Fibroblast of lung (primary cell): ENCODE measurements around the gene SPRR2A. TPM values are rescaled to one million over a fixed set of nuclear protein-coding genes. Genes with fewer than 3 reads are reported as not detected.

Source experiments
- DNase-seq, 2 donors: peaks; one replicate each; pipeline versions ENCODE4 v3.0.0 to v3.0.0-alpha.2; 2010; ENCODE audit warnings: low read depth in 2 of 2
- H2AFZ ChIP-seq: 2 replicates; pipeline ENCODE4 v1.5.1; 2012; ENCODE audit warnings: low read length, control low read depth, inconsistent platforms
- H3K27ac ChIP-seq: 2 replicates; pipeline ENCODE4 v1.5.1; 2011; ENCODE audit warnings: low read length, control low read depth; ENCODE audit not compliant: insufficient read depth
- H3K27me3 ChIP-seq: 2 replicates; pipeline ENCODE4 v1.5.1; 2011; ENCODE audit warnings: mild to moderate bottlenecking, low read length; ENCODE audit not compliant: control insufficient read depth, insufficient read depth
- H3K36me3 ChIP-seq: 2 replicates; pipeline ENCODE4 v1.5.1; 2011; ENCODE audit warnings: low read length; ENCODE audit not compliant: control insufficient read depth, insufficient read depth
- H3K4me1 ChIP-seq: 2 replicates; pipeline ENCODE4 v1.5.1; 2011; ENCODE audit warnings: low read length; ENCODE audit not compliant: control insufficient read depth, insufficient read depth; ENCODE audit errors: extremely low read depth
- H3K4me2 ChIP-seq: 2 replicates; pipeline ENCODE4 v1.5.1; 2011; ENCODE audit warnings: low read length, control low read depth; ENCODE audit not compliant: insufficient read depth; ENCODE audit errors: extremely low read depth
- H3K4me3 ChIP-seq, 4 experiments: fragments of 200-600 bp in 1 of 4; sonication (generic) in 1 of 4; replicated peaks in 1 of 4; 2 replicates each; pipeline ENCODE4 v1.5.1; 2011 to 2016; ENCODE audit warnings: low read length in 4 of 4, low read depth in 3 of 4, mild to moderate bottlenecking in 3 of 4, control low read depth in 2 of 4, inconsistent platforms in 1 of 4, mixed read lengths in 1 of 4; ENCODE audit not compliant: insufficient read depth in 1 of 4; ENCODE audit errors: control extremely low read depth in 1 of 4
- H3K79me2 ChIP-seq: 2 replicates; pipeline ENCODE4 v1.5.1; 2012; ENCODE audit warnings: mild to moderate bottlenecking, low read length, inconsistent platforms; ENCODE audit not compliant: control insufficient read depth, insufficient read depth
- H3K9ac ChIP-seq: 2 replicates; pipeline ENCODE4 v1.5.1; 2011; ENCODE audit warnings: mild to moderate bottlenecking, low read length, control low read depth; ENCODE audit not compliant: insufficient read depth
- H3K9me3 ChIP-seq: 2 replicates; pipeline ENCODE4 v1.5.1; 2012; ENCODE audit warnings: low read depth, low read length; ENCODE audit not compliant: control insufficient read depth, insufficient read depth
- H4K20me1 ChIP-seq: 2 replicates; pipeline ENCODE4 v1.5.1; 2011; ENCODE audit warnings: low read length; ENCODE audit not compliant: control insufficient read depth, insufficient read depth; ENCODE audit errors: extremely low read depth
- EZH2 ChIP-seq: IDR thresholded peaks from 2 replicates; pipeline ENCODE4 v1.5.1; 2012; ENCODE audit warnings: low read length, control low read depth, mild to moderate bottlenecking; ENCODE audit errors: missing control alignments
- polyA plus RNA-seq, 2 donors: library from polyadenylated mRNA; depleted of rRNA in 1 of 2; stranded (reverse) in 1 of 2; unstranded in 1 of 2; fragments of >200 nt; gene quantifications; 2 replicates each; pipeline ENCODE4 v1.2.1, GENCODE V29; 2011 to 2012; ENCODE audit warnings: missing spikeins in 1 of 2
- total RNA-seq: library from RNA; depleted of rRNA; stranded (reverse); fragments of >200 nt; gene quantifications from 2 replicates; pipeline ENCODE4 v1.2.1, GENCODE V29; 2014
- TF ChIP-seq, protein P1 (sequence below), 2 donors: IDR thresholded peaks in 1 of 2; conservative IDR thresholded peaks in 1 of 2; 1 replicate in 1 of 2; 2 replicates in 1 of 2; pipeline ENCODE4 v1.5.1; 2011 to 2012; ENCODE audit warnings: low read length in 2 of 2, control low read depth in 1 of 2, inconsistent platforms in 1 of 2, low read depth in 1 of 2, mild to moderate bottlenecking in 1 of 2

The SPRR2A gene
- total and polyA plus RNA-seq, 2 donors (not counting 1 experiment from before 2014, with no cell fraction given) = not detected

DNA sequence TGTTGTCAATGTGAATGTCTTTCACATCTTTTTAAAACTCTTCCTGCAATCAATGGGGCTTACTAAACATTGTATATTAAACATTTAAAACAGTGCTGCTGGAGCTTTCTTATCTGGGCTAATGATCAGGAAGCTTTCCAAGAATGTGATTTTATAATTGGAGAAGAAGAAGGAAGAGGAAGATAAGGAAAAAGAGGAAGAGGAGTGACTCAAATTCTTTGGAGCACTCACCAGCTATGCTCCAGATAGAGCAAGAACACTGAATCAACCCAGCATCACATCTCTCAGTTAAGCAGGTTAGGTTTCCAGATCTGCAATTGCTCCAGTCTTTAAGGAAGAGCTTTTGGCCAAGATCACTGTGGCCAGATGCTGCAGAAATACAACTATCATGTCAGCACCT is 38.5 kb upstream of the SPRR2A start:
- Histone ChIP-seq H3K4me2 (no peak overlapping the region), H3K27ac (no peak overlapping the region), H3K36me3 (no peaks in the 10 kb centered on the region), H2AFZ (no peak overlapping the region), H3K9ac (no peak overlapping the region), H3K9me3 (no peaks in the 10 kb centered on the region), H4K20me1 (no peaks in the 10 kb centered on the region), H3K79me2 (no peaks in the 10 kb centered on the region), H3K4me1 (no peaks in the 10 kb centered on the region), H3K27me3 (no peaks in the 10 kb centered on the region), H3K4me3 (no peak overlapping the region)
- DNase-seq = no peak
- TF ChIP-seq, protein P1, sequence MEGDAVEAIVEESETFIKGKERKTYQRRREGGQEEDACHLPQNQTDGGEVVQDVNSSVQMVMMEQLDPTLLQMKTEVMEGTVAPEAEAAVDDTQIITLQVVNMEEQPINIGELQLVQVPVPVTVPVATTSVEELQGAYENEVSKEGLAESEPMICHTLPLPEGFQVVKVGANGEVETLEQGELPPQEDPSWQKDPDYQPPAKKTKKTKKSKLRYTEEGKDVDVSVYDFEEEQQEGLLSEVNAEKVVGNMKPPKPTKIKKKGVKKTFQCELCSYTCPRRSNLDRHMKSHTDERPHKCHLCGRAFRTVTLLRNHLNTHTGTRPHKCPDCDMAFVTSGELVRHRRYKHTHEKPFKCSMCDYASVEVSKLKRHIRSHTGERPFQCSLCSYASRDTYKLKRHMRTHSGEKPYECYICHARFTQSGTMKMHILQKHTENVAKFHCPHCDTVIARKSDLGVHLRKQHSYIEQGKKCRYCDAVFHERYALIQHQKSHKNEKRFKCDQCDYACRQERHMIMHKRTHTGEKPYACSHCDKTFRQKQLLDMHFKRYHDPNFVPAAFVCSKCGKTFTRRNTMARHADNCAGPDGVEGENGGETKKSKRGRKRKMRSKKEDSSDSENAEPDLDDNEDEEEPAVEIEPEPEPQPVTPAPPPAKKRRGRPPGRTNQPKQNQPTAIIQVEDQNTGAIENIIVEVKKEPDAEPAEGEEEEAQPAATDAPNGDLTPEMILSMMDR (conservative IDR thresholded peaks at IDR 0.05 in 1 of 2, IDR thresholded peaks at IDR 0.05 in 1 of 2; ENCODE audit: low read depth in 1 of 2, low read length in 2 of 2) = no peak

DNA sequence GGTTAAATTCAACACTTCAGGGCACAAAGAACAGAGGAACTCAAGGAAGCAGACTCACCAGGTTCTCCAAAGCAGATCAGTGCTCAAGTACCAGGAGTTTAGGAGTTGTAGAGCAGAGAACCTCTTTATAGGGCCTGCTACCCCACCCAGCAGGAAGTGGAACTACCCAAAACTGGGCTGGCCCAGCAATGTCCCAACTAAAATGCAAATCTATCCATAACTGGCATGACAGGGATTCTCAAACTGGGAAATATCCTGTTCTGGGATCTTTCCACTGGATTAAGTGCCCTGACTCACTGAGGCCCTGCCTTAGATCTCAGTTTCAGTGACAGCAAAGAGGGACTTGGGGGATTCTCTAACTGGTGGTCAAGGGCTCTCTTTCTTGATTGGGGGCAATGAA is 37.1 kb upstream of the SPRR2A start, which contains the start of gene SPRR2E:
SPRR2E (minus strand) TSS at position 101 of the 400 bp plus-strand sequence. CDS start 775 bp downstream, outside the sequence.
- Histone ChIP-seq H3K27ac (no peak within 1 kb of the TSS), H3K9me3 (no peaks in the 10 kb centered on the region), H3K4me1 (no peaks in the 10 kb centered on the region), H3K4me3 (no peak within 1 kb of the TSS), H3K4me2 (no peak within 1 kb of the TSS), H3K9ac (no peak within 1 kb of the TSS), H3K79me2 (no peaks in the 10 kb centered on the region), H3K36me3 (no peaks in the 10 kb centered on the region), H3K27me3 (no peaks in the 10 kb centered on the region), H2AFZ (no peak within 1 kb of the TSS), H4K20me1 (no peaks in the 10 kb centered on the region)
- DNase-seq = no peak
- TF ChIP-seq, protein P1 (conservative IDR thresholded peaks at IDR 0.05 in 1 of 2, IDR thresholded peaks at IDR 0.05 in 1 of 2; ENCODE audit: low read depth in 1 of 2, low read length in 2 of 2) = no peak

DNA sequence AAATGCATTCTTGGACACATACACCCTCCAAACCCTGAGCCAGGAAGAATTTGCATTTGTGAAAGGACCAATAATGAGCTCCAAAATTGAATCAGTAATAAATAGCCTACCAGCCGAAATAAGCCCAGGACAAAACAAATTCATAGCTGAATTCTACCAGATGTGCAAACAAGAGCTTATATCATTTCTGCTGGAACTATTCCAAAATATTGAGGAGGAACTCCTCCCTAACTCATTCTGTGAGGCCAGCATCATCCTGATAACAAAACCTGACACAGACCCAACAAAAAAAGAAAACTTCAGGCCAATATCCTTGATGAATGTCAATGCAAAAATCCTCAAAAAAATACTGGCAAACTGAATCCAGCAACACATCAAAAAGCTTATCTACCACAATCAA is 30.3 kb upstream of the SPRR2A start:
- H3K4me1 ChIP-seq = no peaks in the 10 kb centered on the region
- H3K79me2 ChIP-seq = no peaks in the 10 kb centered on the region
- H3K27me3 ChIP-seq = no peaks in the 10 kb centered on the region
- H3K9ac ChIP-seq = no peak overlapping the region
- DNase-seq = no peak
- no peaks in the 10 kb centered on the region for H3K36me3 ChIP-seq
- H3K9me3 ChIP-seq = no peaks in the 10 kb centered on the region
- no peak for TF ChIP-seq EZH2
- TF ChIP-seq, protein P1 (conservative IDR thresholded peaks at IDR 0.05 in 1 of 2, IDR thresholded peaks at IDR 0.05 in 1 of 2; ENCODE audit: low read depth in 1 of 2, low read length in 2 of 2) = no peak
- H3K4me3 ChIP-seq = no peak overlapping the region
- H2AFZ ChIP-seq = no peak overlapping the region
- H4K20me1 ChIP-seq = no peaks in the 10 kb centered on the region
- H3K4me2 ChIP-seq = no peak overlapping the region
- H3K27ac ChIP-seq = no peak overlapping the region
